Spinal cord (tissue), 10 donors: Measurements from ENCODE around the gene TAC4. TPM values are rescaled to one million over a fixed set of nuclear protein-coding genes. Genes with fewer than 3 reads are reported as not detected.

Source experiments
- DNase-seq, 6 donors: peaks; one replicate each; pipeline versions ENCODE4 v3.0.0 to v3.0.0-alpha.2; 2013 to 2015; ENCODE audit warnings: low spot score in 6 of 6, low read depth in 4 of 6
- H3K27ac ChIP-seq: one replicate; pipeline ENCODE4 v1.5.1; 2013; ENCODE audit warnings: low read depth, low read length, control low read depth
- H3K27me3 ChIP-seq: one replicate; pipeline ENCODE4 v1.6.1; 2013; ENCODE audit warnings: low read length; ENCODE audit not compliant: control insufficient read depth, insufficient read depth
- H3K36me3 ChIP-seq: one replicate; pipeline ENCODE4 v1.6.1; 2013; ENCODE audit warnings: low read length; ENCODE audit not compliant: control insufficient read depth, insufficient read depth
- H3K4me1 ChIP-seq: one replicate; pipeline ENCODE4 v1.6.1; 2013; ENCODE audit warnings: low read length; ENCODE audit not compliant: control insufficient read depth, insufficient read depth
- H3K4me3 ChIP-seq: one replicate; pipeline ENCODE4 v1.5.1; 2013; ENCODE audit warnings: low read depth, low read length, control low read depth
- H3K9me3 ChIP-seq: one replicate; pipeline ENCODE4 v1.6.1; 2013; ENCODE audit warnings: low read length; ENCODE audit not compliant: control insufficient read depth, insufficient read depth
- WGBS: methylation state at CpG from one replicate; pipeline ENCODE4 v1.1.5; 2013; ENCODE audit warnings: missing lambda C conversion rate; ENCODE audit not compliant: insufficient coverage; 5-methylcytosine and 5-hydroxymethylcytosine counted together
- polyA plus RNA-seq, 2 donors: library from polyadenylated mRNA; unstranded; fragments of 120-200 nt; gene quantifications; one replicate each; pipeline ENCODE4 v1.2.1, GENCODE V29; 2013; ENCODE audit not compliant: insufficient read length in 2 of 2
- total RNA-seq, 2 donors: library from RNA; depleted of rRNA in 1 of 2; stranded (reverse); fragments of 120-200 nt in 1 of 2; fragments of >200 nt in 1 of 2; gene quantifications; one replicate each; pipeline versions ENCODE4 v1.2.3 to v1.2.4, GENCODE V29; 2013 to 2014
- donor health status: healthy.

The TAC4 gene
- total and polyA plus RNA-seq, 4 donors, result 0.35 TPM; not detected in 3

DNA sequence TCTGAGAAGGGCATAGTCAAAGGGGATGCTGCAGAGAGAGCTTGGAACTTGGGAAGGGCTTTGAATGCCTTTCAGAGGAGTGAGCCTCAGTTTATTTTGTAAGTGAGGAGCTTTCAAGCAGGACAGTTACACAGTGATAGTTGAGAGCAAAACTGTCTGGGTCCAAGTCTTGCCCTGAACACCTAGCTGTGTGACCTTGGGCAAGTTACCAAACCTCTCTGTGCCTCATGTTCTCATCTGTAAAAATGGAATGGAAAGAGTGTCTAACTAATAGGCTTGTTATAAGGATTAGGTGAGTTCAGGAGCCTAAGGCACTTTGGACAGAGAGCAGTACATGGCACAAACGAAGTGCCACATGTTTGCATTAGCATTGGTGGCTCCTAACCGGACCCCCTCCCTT is 27.0 kb upstream of the TAC4 start:
- no peak overlapping the region for H3K4me3 ChIP-seq
- H3K27ac ChIP-seq, result no peak overlapping the region
- H3K9me3 ChIP-seq, result no peaks in the 10 kb centered on the region
- peaks cover 14% of the 10 kb centered on the region for H3K27me3 ChIP-seq
- no peaks in the 10 kb centered on the region for H3K4me1 ChIP-seq
- no peaks in the 10 kb centered on the region for H3K36me3 ChIP-seq
- no peak for DNase-seq
- WGBS, result no CpG with 5 or more reads among the region's 2 CpGs

DNA sequence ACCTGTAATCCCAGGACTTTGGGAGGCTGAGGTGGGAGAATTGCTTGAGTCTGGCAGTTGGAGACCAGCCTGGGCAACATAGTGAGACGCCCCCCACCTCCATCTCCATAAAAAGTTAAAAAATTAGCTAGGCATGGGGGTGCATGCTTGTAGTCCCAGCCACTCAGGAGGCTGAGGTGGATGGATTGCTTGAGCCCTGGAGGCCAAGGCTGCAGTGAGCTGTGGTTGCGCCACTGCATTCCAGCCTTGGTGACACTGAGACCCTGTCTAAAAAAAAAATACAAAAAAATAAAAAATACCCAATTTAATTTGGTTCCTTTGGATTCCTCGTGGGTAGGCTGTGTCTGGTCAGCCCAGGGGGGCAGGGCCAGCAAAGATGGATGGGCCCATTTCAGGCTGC is 26.1 kb upstream of the TAC4 start:
- peaks cover 4% of the 10 kb centered on the region for H3K27me3 ChIP-seq
- H3K4me3 ChIP-seq, result no peak overlapping the region
- no peaks in the 10 kb centered on the region for H3K9me3 ChIP-seq
- no peaks in the 10 kb centered on the region for H3K4me1 ChIP-seq
- H3K36me3 ChIP-seq, result no peaks in the 10 kb centered on the region
- 83% methylated on average over 2 of the region's 3 CpGs for WGBS
- DNase-seq, result no peak
- H3K27ac ChIP-seq, result no peak overlapping the region

DNA sequence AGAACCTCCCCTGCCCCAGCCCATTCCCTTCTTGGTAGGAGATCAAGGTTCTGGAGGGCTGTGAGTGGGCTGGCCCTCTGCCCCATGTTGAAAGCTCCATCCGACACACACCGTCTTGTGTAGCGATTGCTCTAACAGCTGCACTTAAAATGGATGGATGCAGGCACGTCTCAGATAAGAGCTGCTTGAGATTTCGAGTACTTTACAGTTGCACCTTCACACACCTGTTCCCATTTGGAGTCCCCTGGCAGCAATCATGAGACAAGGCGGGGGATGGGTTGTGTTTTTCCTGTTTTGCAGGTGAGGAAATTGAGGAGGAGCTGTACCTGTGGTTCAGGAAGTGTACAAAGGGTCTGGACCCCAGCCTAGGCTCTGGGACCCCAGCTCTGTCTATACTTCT is 25.6 kb upstream of the TAC4 start:
- WGBS, result 78% methylated on average over 5 of the region's 6 CpGs

DNA sequence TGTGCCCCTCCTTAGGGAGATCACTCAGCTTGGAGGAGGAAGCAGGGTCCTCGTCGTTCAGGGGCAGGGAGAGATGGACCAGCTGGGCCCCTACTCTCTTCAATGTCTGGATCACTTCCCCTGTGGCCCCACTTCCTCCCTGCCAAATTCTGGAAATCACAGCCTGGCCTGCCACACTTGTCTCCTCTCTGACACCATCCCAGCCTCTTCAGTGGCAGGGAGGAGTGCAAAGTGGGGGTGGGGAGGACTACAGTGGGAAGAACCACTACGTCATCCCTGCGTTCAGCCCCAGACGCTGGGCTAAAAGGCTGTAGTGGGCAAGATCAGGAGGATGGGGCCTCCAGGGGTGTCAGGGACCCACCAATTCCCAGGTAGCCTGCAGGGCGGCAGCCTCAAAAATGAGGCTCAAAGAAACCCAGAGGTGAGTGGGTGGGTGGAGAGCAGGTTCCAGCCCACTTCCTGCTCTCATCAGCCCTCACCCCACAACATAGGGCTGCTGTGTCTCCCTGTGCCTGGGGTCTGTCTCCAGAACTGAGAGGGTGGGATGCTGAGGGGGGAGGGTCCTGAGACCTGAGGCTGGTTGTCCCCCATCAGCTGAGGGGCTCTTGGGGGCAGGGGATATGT is 25.0 kb upstream of the TAC4 start:
- no peak overlapping the region for H3K27ac ChIP-seq
- H3K9me3 ChIP-seq, result no peaks in the 10 kb centered on the region
- no peak for DNase-seq
- H3K36me3 ChIP-seq, result no peaks in the 10 kb centered on the region
- H3K4me3 ChIP-seq, result no peak overlapping the region
- no peaks in the 10 kb centered on the region for H3K4me1 ChIP-seq
- 64% methylated on average over 5 of the region's 6 CpGs for WGBS
- peaks cover 3% of the 10 kb centered on the region for H3K27me3 ChIP-seq

More for the DNA sequence above, 25.6 kb upstream of the TAC4 start:
- no peaks in the 10 kb centered on the region for H3K9me3 ChIP-seq
- no peak overlapping the region for H3K4me3 ChIP-seq
- H3K27me3 ChIP-seq, result peaks cover 3% of the 10 kb centered on the region
- no peaks in the 10 kb centered on the region for H3K4me1 ChIP-seq
- DNase-seq, result no peak
- H3K36me3 ChIP-seq, result no peaks in the 10 kb centered on the region
- H3K27ac ChIP-seq, result no peak overlapping the region

DNA sequence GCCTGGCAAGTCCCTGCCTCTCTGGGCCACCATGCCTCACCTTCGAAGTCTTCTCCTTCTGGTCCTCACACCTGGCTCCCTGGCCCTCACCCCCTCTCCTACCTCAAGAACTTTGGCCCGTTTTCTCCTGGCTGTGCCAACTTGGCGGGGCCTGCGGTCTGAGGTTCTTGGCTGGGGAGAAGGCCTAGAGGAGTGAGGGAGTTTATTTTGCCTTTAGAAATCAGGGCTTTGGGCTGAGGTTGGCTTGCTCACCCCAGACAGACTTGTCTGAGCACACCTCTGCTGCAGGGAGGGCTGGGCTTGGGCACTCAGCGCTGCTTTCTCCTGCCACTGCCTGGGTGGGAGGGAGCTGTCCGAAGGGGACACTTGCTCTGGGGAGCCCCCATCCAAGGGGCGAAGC is 23.3 kb upstream of the TAC4 start:
- WGBS, result 76% methylated on average over 4 of the region's 7 CpGs
- Histone ChIP-seq H3K4me3 (no peak overlapping the region), H3K4me1 (no peaks in the 10 kb centered on the region), H3K36me3 (no peaks in the 10 kb centered on the region), H3K27me3 (peaks cover 3% of the 10 kb centered on the region), H3K9me3 (no peaks in the 10 kb centered on the region), H3K27ac (no peak overlapping the region)
- DNase-seq, result no peak

DNA sequence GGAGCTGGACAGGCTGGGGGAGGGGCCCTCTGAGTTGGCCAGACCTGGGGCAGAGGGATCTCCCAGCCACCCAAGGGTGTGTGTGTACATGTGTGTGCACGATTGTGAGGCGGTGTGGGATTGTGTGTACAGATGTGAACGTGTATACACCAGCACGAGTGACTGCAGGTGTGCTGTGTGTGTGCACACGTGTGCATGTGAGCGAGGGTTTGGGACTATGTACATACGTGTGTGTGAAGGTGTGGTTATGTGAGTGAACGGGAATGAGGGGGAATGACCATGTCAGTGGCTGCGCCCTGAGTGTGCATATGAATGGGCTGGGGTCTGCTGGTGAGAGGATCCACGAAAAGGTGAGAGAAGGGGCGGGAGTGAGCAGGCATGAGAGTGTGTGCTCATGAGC is 22.4 kb upstream of the TAC4 start:
- Histone ChIP-seq H3K4me1 (peaks cover 3% of the 10 kb centered on the region), H3K27me3 (peaks cover 3% of the 10 kb centered on the region), H3K9me3 (no peaks in the 10 kb centered on the region), H3K27ac (no peak overlapping the region), H3K4me3 (no peak overlapping the region), H3K36me3 (no peaks in the 10 kb centered on the region)
- 89% methylated on average over 9 of the region's 11 CpGs for WGBS
- DNase-seq, result no peak

DNA sequence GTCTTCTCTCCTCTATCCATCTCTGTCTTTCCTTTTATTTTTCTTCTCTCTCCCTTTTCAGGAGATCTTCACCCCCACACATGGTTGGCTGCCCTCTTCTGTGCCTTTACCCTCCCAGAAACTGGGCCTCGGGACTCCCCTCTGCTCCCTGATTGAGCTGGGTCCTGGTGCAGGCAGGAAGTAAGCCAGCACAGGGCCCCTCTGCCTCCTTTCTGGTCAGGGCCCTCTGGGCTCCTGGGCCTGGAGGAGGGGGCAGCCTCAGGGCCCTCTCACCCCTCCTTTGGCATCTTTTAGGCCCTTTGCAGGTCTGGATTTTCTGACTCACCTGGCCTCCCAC is 21.1 kb upstream of the TAC4 start:
- no peak for DNase-seq
- H3K27me3 ChIP-seq, result no peaks in the 10 kb centered on the region
- no peaks in the 10 kb centered on the region for H3K9me3 ChIP-seq
- H3K36me3 ChIP-seq, result no peaks in the 10 kb centered on the region
- H3K27ac ChIP-seq, result no peak overlapping the region
- H3K4me3 ChIP-seq, result no peak overlapping the region
- WGBS, result 57% methylated on average over 1 of the region's 1 CpG
- H3K4me1 ChIP-seq, result peaks cover 5% of the 10 kb centered on the region

DNA sequence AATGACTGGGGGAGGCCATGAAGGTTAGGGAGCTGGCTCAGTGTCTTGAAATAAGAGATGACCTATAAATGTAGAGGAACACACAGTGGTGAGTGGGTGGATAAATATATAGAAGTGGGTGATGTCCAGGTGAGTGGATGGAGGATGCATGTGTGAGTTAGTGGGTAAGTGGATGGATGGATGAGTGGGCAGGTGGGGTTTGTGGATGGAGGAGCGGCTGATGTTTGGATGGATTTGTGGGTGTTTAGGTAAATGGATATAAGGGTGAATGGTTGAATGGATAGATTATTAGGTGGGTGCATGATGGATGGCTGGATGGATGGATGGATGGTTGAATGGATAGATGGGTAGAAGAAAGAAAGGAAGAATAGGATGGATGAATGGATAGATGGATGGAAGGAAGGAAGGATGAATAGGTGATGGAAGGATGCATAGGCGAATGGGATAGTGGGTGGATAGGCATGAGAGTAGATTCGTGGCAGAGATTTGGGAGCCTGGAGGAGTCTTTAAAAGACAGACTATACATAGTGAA is 19.1 kb upstream of the TAC4 start:
- Histone ChIP-seq H3K9me3 (no peaks in the 10 kb centered on the region), H3K4me3 (no peak overlapping the region), H3K36me3 (peaks cover 2% of the 10 kb centered on the region), H3K4me1 (peaks cover 14% of the 10 kb centered on the region), H3K27ac (no peak overlapping the region), H3K27me3 (peaks cover 6% of the 10 kb centered on the region)
- 83% methylated on average over 2 of the region's 3 CpGs for WGBS
- no peak for DNase-seq

DNA sequence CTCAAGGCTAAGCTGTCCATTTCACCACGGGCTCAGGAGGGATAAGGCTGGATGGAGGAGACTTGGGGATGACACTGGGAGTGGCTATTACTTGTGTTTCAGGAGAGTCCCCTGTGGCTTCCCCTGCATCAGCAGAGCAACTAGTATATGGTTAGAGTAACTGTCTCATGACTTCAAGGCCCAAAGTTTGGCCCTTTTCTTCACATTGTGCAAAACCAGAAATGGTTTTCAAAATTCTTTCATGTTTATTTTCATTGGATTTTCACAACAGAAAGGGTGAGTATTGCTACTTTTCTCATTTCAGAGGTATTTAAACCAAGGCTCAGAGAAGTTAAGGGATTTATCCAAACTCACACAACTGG is 18.1 kb upstream of the TAC4 start:
- peaks cover 9% of the 10 kb centered on the region for H3K27me3 ChIP-seq
- H3K4me1 ChIP-seq, result peaks cover 19% of the 10 kb centered on the region
- WGBS, result 14% methylated on average over 1 of the region's 1 CpG
- H3K36me3 ChIP-seq, result peaks cover 2% of the 10 kb centered on the region
- H3K4me3 ChIP-seq, result no peak overlapping the region
- no peak for DNase-seq
- no peaks in the 10 kb centered on the region for H3K9me3 ChIP-seq
- H3K27ac ChIP-seq, result no peak overlapping the region

DNA sequence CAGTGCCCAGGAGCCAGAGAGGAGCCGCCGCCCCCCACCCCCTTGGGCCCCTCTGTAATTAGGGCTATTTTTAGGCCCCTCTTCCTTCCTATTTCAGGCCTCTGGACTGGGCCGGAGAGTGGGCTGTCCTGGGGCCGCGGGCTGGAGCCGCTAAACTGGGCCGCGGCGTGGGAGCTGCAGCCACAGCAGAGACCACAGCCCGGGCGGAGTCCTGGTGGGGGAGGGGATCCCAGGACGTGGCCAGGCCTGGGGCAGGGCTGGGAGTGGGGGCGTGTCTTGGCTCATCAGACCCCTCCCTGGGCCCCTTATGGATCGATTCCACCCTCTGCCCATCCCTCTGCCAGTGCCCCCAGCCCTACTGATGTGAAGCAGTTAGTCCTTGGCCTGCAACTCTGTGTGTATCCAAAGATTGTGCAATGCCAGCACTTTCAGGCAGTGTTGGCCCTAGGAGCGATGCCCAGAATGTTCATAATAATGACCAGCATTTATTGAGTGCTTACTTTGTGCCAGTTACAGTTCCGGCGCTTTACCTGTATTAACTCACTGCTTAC is 15.0 kb upstream of the TAC4 start:
- H3K27me3 ChIP-seq, result peaks cover 9% of the 10 kb centered on the region
- no peaks in the 10 kb centered on the region for H3K9me3 ChIP-seq
- H3K27ac ChIP-seq, result no peak overlapping the region
- peaks cover 19% of the 10 kb centered on the region for H3K4me1 ChIP-seq
- no peak for DNase-seq
- WGBS, result 48% methylated on average over 13 of the region's 17 CpGs
- H3K4me3 ChIP-seq, result no peak overlapping the region
- peaks cover 2% of the 10 kb centered on the region for H3K36me3 ChIP-seq
